ENCODE measurements around the gene PNPLA5.

DNA sequence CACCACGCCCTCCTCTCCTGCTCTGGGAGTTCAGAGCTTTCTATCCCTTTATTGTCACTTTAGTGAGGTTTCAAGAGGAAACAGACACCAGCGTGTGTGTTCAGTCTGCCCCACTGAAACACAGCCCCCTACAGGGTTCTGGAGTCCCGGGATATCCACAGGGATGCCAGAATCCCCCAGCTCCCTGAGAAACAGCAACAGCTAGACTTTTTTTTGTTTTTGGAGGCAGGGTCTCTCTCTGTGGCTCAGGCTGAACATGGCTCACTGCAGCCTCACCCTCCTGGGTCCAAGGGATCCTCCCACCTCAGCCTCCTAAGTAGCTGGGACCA is 39.9 kb downstream of the PNPLA5 start:
- TF ChIP-seq, protein P1, sequence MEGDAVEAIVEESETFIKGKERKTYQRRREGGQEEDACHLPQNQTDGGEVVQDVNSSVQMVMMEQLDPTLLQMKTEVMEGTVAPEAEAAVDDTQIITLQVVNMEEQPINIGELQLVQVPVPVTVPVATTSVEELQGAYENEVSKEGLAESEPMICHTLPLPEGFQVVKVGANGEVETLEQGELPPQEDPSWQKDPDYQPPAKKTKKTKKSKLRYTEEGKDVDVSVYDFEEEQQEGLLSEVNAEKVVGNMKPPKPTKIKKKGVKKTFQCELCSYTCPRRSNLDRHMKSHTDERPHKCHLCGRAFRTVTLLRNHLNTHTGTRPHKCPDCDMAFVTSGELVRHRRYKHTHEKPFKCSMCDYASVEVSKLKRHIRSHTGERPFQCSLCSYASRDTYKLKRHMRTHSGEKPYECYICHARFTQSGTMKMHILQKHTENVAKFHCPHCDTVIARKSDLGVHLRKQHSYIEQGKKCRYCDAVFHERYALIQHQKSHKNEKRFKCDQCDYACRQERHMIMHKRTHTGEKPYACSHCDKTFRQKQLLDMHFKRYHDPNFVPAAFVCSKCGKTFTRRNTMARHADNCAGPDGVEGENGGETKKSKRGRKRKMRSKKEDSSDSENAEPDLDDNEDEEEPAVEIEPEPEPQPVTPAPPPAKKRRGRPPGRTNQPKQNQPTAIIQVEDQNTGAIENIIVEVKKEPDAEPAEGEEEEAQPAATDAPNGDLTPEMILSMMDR (conservative IDR thresholded peaks at IDR 0.05; ENCODE audit: low read length) = no peak
- no peak for TF ChIP-seq EZH2phosphoT487 (IDR thresholded peaks at IDR 0.05; ENCODE audit: borderline replicate concordance, low read depth, low read length)

Data from OCI-LY7 (cell line).